ENCODE data around the gene CACNA1H. TPM values are rescaled to one million over a fixed set of nuclear protein-coding genes. Genes with fewer than 3 reads are reported as not detected.

Gene CACNA1H
- total RNA-seq, 6 experiments from 2014 or later = 0.56 to 14.0 (median 5.0) TPM

DNA sequence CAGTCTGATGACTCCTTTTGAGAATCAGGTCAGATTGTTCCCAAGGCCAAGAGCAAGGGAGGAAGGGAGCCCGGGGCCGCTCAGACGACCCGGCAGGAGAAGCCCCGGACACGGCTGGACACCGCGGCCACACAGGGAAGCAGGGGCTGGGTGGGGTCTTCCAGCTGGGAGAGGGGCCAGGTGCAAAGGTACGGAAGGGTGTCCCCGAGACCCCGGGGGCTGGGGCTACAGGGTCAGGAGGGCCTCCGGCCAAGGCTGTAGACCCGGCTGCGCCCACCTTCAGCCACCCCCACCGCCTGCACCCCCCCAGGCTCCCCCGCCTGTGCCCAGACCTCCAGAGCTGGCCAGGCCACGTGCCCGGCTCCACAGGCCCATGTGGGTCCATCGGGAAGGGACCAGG is 35.0 kb upstream of the CACNA1H start:
- no peak for TF ChIP-seq POLR2A (IDR thresholded peaks at IDR 0.05)
- TF ChIP-seq, protein P1, sequence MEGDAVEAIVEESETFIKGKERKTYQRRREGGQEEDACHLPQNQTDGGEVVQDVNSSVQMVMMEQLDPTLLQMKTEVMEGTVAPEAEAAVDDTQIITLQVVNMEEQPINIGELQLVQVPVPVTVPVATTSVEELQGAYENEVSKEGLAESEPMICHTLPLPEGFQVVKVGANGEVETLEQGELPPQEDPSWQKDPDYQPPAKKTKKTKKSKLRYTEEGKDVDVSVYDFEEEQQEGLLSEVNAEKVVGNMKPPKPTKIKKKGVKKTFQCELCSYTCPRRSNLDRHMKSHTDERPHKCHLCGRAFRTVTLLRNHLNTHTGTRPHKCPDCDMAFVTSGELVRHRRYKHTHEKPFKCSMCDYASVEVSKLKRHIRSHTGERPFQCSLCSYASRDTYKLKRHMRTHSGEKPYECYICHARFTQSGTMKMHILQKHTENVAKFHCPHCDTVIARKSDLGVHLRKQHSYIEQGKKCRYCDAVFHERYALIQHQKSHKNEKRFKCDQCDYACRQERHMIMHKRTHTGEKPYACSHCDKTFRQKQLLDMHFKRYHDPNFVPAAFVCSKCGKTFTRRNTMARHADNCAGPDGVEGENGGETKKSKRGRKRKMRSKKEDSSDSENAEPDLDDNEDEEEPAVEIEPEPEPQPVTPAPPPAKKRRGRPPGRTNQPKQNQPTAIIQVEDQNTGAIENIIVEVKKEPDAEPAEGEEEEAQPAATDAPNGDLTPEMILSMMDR (IDR thresholded peaks at IDR 0.05) = no peak
- no peaks in the 10 kb centered on the region for H3K4me1 ChIP-seq
- intact Hi-C loops (cut with DNase I) = no loop called here

GRCh38 chr16:1119129-1119528 is 33.8 kb upstream of the CACNA1H start:
- no peak for ATAC-seq
- H3K4me1 ChIP-seq = no peaks in the 10 kb centered on the region
- intact Hi-C loops (cut with DNase I) = no loop called here
- TF ChIP-seq, protein P1 (IDR thresholded peaks at IDR 0.05) = no peak
- no peak overlapping the region for H3K4me3 ChIP-seq
- WGBS (ENCODE audit: insufficient coverage, low coverage, low lambda C conversion rate, missing lambda C conversion rate) = 40% methylated on average over 1 of the region's 19 CpGs
- no peak overlapping the region for H3K27ac ChIP-seq
- no peaks in the 10 kb centered on the region for H3K27me3 ChIP-seq
- no peaks in the 10 kb centered on the region for H3K9me3 ChIP-seq
- no peaks in the 10 kb centered on the region for H3K36me3 ChIP-seq
- DNase-seq = no peak

More for the DNA sequence above, 35.0 kb upstream of the CACNA1H start:
- Histone ChIP-seq H3K27ac (no peak overlapping the region), H3K36me3 (no peaks in the 10 kb centered on the region), H3K9me3 (no peaks in the 10 kb centered on the region), H3K4me3 (no peak overlapping the region), H3K27me3 (no peaks in the 10 kb centered on the region)
- no CpG with 5 or more reads among the region's 19 CpGs for WGBS (ENCODE audit: insufficient coverage, low coverage, low lambda C conversion rate, missing lambda C conversion rate)
- no peak for ATAC-seq
- DNase-seq = no peak

DNA sequence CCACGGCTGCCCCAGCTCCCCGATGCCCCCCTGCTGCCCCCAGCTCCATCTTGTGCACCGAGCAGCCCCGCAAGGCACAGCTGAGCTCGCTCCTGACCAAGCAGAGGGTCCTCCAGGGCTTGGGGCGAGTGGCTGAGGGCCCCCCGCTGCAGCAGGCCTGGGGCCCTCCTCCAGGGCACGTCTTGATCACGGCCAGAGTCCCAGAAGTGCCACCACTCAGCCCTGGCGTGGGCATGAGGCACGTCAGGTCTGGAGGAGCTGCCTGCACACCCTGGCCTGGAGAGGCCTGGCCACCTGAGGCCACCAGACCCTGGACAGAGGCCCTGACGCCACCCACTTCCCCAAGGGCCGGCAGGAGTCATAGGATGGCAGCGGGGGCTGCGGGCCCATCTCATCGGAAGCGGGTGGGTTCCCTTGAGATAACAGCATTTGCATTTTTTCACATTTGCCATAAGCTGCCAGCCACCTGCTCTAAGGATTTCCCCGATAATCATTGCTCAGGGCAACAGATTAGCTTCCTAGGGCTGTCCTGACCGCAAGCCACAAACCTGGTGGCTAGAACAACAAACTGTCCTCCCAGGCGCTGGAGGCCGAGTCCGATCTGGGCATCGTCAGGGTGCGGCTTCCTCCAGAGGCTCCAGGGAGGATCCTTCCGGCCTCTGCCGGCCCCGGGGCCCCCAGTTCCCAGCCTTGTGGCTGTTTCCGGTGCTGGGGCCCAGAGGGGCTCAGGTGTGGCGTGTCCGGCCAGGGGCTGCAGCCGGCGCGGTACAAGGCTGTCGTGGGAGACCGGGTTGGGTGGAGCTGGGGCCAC is 32.9 kb upstream of the CACNA1H start:
- DNase-seq (no peak), ATAC-seq (no peak)
- Histone ChIP-seq H3K27me3 (no peaks in the 10 kb centered on the region), H3K36me3 (no peaks in the 10 kb centered on the region), H3K4me1 (no peaks in the 10 kb centered on the region), H3K9me3 (no peaks in the 10 kb centered on the region), H3K4me3 (no peak overlapping the region), H3K27ac (no peak overlapping the region)
- 70% methylated on average over 6 of the region's 35 CpGs for WGBS (ENCODE audit: insufficient coverage, low coverage, low lambda C conversion rate, missing lambda C conversion rate)
- intact Hi-C loops (cut with DNase I) = no loop called here
- TF ChIP-seq POLR2A (IDR thresholded peaks at IDR 0.05) = no peak
- TF ChIP-seq, protein P1 (IDR thresholded peaks at IDR 0.05) = no peak

DNA sequence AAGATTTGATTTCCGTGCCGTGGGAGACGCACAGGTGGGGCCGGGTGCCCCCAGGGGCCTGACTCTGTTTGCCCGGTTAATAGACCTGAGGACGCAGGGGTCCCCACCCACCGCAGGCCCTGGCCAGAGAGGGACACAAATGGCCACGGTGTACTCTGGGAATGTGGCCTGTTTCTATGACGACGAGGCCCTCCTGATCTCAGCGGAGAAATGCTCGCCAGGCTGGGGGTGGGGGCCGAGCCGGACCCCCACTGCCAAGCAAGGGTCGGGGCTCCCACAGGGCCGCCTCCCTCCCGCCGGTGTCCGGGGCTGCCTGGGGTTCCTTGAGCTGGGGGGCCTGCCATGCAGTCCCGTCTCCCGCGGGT is 32.3 kb upstream of the CACNA1H start:
- H3K27me3 ChIP-seq = no peaks in the 10 kb centered on the region

More for the DNA sequence above, 32.3 kb upstream of the CACNA1H start:
- intact Hi-C loops (cut with DNase I) = no loop called here
- TF ChIP-seq, protein P1 (IDR thresholded peaks at IDR 0.05) = no peak
- TF ChIP-seq POLR2A (IDR thresholded peaks at IDR 0.05) = no peak
- Histone ChIP-seq H3K4me1 (no peaks in the 10 kb centered on the region), H3K27ac (no peak overlapping the region), H3K4me3 (no peak overlapping the region), H3K36me3 (no peaks in the 10 kb centered on the region), H3K9me3 (no peaks in the 10 kb centered on the region)
- DNase-seq (no peak), ATAC-seq (no peak)
- 50% methylated on average over 3 of the region's 22 CpGs for WGBS (ENCODE audit: insufficient coverage, low coverage, low lambda C conversion rate, missing lambda C conversion rate)

Measured in right lobe of liver (tissue), 6 donors.